Testis (tissue), 3 donors: ENCODE data around the gene TTLL10. TPM values are rescaled to one million over a fixed set of nuclear protein-coding genes. Genes with fewer than 3 reads are reported as not detected.
"Not testable (repeated sequence)": the region's sequence is repeated elsewhere in the genome, so short reads cannot be mapped to it uniquely, and the experiment has no call there.

Experiments
- DNase-seq: peaks from one replicate; pipeline ENCODE4 v3.0.0-alpha.2; 2019
- H3K27ac ChIP-seq, 2 donors: fragments of 200-600 bp; sonication (generic); one replicate each; pipeline ENCODE4 v1.5.1; 2019
- H3K27me3 ChIP-seq: fragments of 200-600 bp; sonication (generic); one replicate; pipeline ENCODE4 v1.5.1; 2019
- H3K36me3 ChIP-seq: fragments of 200-600 bp; sonication (generic); one replicate; pipeline ENCODE4 v1.5.1; 2017; ENCODE audit warnings: low read depth; ENCODE audit errors: missing control alignments
- H3K4me1 ChIP-seq: fragments of 200-600 bp; sonication (generic); one replicate; pipeline ENCODE4 v1.5.1; 2019
- H3K4me3 ChIP-seq, 2 donors: fragments of 200-600 bp; sonication (generic); one replicate each; pipeline ENCODE4 v1.5.1; 2017 to 2019
- H3K9me3 ChIP-seq: fragments of 200-600 bp; sonication (generic); one replicate; pipeline ENCODE4 v1.5.1; 2017
- POLR2A ChIP-seq: fragments of 450-650 bp; IDR thresholded peaks from one replicate; pipeline ENCODE4 v1.6.1; 2017; ENCODE audit warnings: antibody characterized with exemption, mild to moderate bottlenecking, moderate library complexity
- WGBS, 2 donors: methylation state at CpG; one replicate each; pipeline ENCODE4 v1.1.5; 2018; 5-methylcytosine and 5-hydroxymethylcytosine counted together
- intact Hi-C: fragments of 100-400 bp; cut with DNase I; formaldehyde crosslinking; loops from one replicate; pipeline ENCODE4 v1.15.1; 2023; ENCODE audit warnings: low total_unique reads
- polyA plus RNA-seq: library from polyadenylated mRNA; stranded (reverse); fragments of 350-450 nt; fragmentation: Illumina TruSeq; extraction: RNeasy Lipid Tissue Mini Kit (QIAGEN cat#74804); gene quantifications from one replicate; pipeline ENCODE4 v1.2.3, GENCODE V29; 2014; ENCODE audit warnings: low read depth, low replicate concordance; ENCODE audit not compliant: insufficient read depth
- total RNA-seq, 2 donors: library from RNA; depleted of rRNA; stranded (reverse); fragments of >200 nt; gene quantifications; one replicate each; pipeline ENCODE4 v1.2.3, GENCODE V29; 2016
- TF ChIP-seq, protein P1 (sequence below), 3 experiments: fragments of 450-650 bp in 2 of 3; fragments of 200-600 bp in 1 of 3; sonication (generic) in 1 of 3; IDR thresholded peaks; one replicate each; pipeline ENCODE4 v1.5.1; 2016 to 2019; ENCODE audit warnings: antibody characterized with exemption in 3 of 3, mild to moderate bottlenecking in 2 of 3, moderate library complexity in 1 of 3

Gene TTLL10
- total and polyA plus RNA-seq, 3 donors from 2014 or later: 20.4 to 58.0 (median 44.9) TPM

DNA sequence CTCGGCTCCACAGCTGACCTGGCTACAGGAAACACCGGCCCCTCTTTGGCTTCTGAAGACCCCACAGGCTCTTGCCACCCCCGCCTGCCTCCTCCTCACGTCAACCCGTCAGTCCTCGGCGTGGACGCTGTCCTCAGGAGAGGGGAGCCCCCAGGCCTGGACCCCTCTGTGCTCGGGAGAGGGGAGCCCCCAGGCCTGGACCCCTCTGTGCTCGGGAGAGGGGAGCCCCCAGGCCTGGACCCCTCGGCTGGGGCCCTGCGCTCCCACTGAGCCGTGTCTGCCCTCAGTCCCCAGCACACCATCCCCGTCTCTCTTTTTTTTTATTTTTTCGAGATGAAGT, 31.8 kb upstream of the TTLL10 start:
- Histone ChIP-seq H3K4me1 (no peaks in the 10 kb centered on the region), H3K4me3 (no peak overlapping the region), H3K9me3 (no peaks in the 10 kb centered on the region), H3K27ac (no peak overlapping the region), H3K27me3 (no peaks in the 10 kb centered on the region), H3K36me3 (no peaks in the 10 kb centered on the region)
- DNase-seq: no peak
- WGBS, 2 donors: 74 to 83% methylated on average over 9 to 15 of the region's 15 CpGs
- intact Hi-C loops: no loop called here
- no peak for TF ChIP-seq POLR2A
- TF ChIP-seq, protein P1, sequence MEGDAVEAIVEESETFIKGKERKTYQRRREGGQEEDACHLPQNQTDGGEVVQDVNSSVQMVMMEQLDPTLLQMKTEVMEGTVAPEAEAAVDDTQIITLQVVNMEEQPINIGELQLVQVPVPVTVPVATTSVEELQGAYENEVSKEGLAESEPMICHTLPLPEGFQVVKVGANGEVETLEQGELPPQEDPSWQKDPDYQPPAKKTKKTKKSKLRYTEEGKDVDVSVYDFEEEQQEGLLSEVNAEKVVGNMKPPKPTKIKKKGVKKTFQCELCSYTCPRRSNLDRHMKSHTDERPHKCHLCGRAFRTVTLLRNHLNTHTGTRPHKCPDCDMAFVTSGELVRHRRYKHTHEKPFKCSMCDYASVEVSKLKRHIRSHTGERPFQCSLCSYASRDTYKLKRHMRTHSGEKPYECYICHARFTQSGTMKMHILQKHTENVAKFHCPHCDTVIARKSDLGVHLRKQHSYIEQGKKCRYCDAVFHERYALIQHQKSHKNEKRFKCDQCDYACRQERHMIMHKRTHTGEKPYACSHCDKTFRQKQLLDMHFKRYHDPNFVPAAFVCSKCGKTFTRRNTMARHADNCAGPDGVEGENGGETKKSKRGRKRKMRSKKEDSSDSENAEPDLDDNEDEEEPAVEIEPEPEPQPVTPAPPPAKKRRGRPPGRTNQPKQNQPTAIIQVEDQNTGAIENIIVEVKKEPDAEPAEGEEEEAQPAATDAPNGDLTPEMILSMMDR (IDR thresholded peaks at IDR 0.05): no peak

- H3K36me3 ChIP-seq, DNase-seq, H3K27ac ChIP-seq, intact Hi-C loops, H3K4me1 ChIP-seq, H3K4me3 ChIP-seq, H3K27me3 ChIP-seq, H3K9me3 ChIP-seq: not testable (repeated sequence)
- 59 to 69% methylated on average over 10 to 15 of the region's 15 CpGs for WGBS, 2 donors
Measured at GRCh38 chr1:1142352-1142751, 31.3 kb upstream of the TTLL10 start.

GRCh38 chr1:1142844-1143243, 30.8 kb upstream of the TTLL10 start:
- intact Hi-C loops: no loop called here
- H3K27me3 ChIP-seq: no peaks in the 10 kb centered on the region

GRCh38 chr1:1143636-1144035, 30.0 kb upstream of the TTLL10 start:
- H3K9me3 ChIP-seq: no peaks in the 10 kb centered on the region
- no peak overlapping the region for H3K27ac ChIP-seq
- WGBS, 2 donors: 79 to 94% methylated on average over 11 to 14 of the region's 14 CpGs
- H3K36me3 ChIP-seq: no peaks in the 10 kb centered on the region
- no peak for TF ChIP-seq POLR2A
- TF ChIP-seq, protein P1 (IDR thresholded peaks at IDR 0.05): no peak
- H3K4me1 ChIP-seq: no peaks in the 10 kb centered on the region
- intact Hi-C loops: no loop called here
- H3K27me3 ChIP-seq: no peaks in the 10 kb centered on the region
- H3K4me3 ChIP-seq: no peak overlapping the region
- no peak for DNase-seq

More at GRCh38 chr1:1142844-1143243, 30.8 kb upstream of the TTLL10 start:
- Histone ChIP-seq H3K4me1 (no peaks in the 10 kb centered on the region), H3K27ac (no peak overlapping the region), H3K9me3 (no peaks in the 10 kb centered on the region), H3K4me3 (no peak overlapping the region), H3K36me3 (no peaks in the 10 kb centered on the region)
- 85 to 95% methylated on average over 12 to 19 of the region's 19 CpGs for WGBS, 2 donors
- no peak for TF ChIP-seq POLR2A
- TF ChIP-seq, protein P1 (IDR thresholded peaks at IDR 0.05): no peak
- DNase-seq: no peak

GRCh38 chr1:1144122-1144842, 29.4 kb upstream of the TTLL10 start:
- H3K9me3 ChIP-seq: no peaks in the 10 kb centered on the region
- H3K4me3 ChIP-seq: no peak overlapping the region
- H3K36me3 ChIP-seq: no peaks in the 10 kb centered on the region
- 73 to 76% methylated on average over 32 to 37 of the region's 42 CpGs for whole genome bisulfite sequencing, 2 donors
- DNase-seq: no peak
- no peaks in the 10 kb centered on the region for H3K4me1 ChIP-seq
- intact Hi-C loops: no loop called here
- H3K27me3 ChIP-seq: no peaks in the 10 kb centered on the region
- TF ChIP-seq, protein P1 (IDR thresholded peaks at IDR 0.05): no peak
- TF ChIP-seq POLR2A: no peak
- H3K27ac ChIP-seq: no peak overlapping the region
